Left lung (tissue), 10 donors: Measurements from ENCODE around the gene ECSIT. TPM values are rescaled to one million over a fixed set of nuclear protein-coding genes. Genes with fewer than 3 reads are reported as not detected.

ENCODE experiments used
- ATAC-seq: fragments of 200-7000 bp; cut with Tn5 transposase; one replicate; pipeline ENCODE4 v1.9.1; 2020; ENCODE audit warnings: moderate library complexity
- DNase-seq, 4 donors: peaks; one replicate each; pipeline ENCODE4 v3.0.0-alpha.2; 2013 to 2020
- H3K27ac ChIP-seq, 2 donors: fragments of 200-600 bp; sonication (generic) in 1 of 2; one replicate each; pipeline versions ENCODE4 v1.5.0 to v1.8.0; 2020 to 2021
- H3K27me3 ChIP-seq, 2 donors: fragments of 200-600 bp; sonication (generic) in 1 of 2; one replicate each; pipeline versions ENCODE4 v1.5.0 to v1.8.0; 2020 to 2021
- H3K36me3 ChIP-seq, 2 donors: fragments of 200-600 bp; sonication (generic) in 1 of 2; one replicate each; pipeline versions ENCODE4 v1.5.0 to v1.8.0; 2020 to 2021
- H3K4me1 ChIP-seq, 2 donors: fragments of 200-600 bp; one replicate each; pipeline ENCODE4 v1.8.0; 2021
- H3K4me3 ChIP-seq, 2 donors: fragments of 200-600 bp; sonication (generic) in 1 of 2; one replicate each; pipeline versions ENCODE4 v1.5.0 to v1.8.0; 2020 to 2021; ENCODE audit warnings: mild to moderate bottlenecking in 1 of 2
- H3K9me3 ChIP-seq, 2 donors: fragments of 200-600 bp; sonication (generic) in 1 of 2; one replicate each; pipeline versions ENCODE4 v1.5.0 to v1.8.0; 2020 to 2021
- CTCF ChIP-seq, 2 donors: fragments of 200-600 bp; sonication (generic) in 1 of 2; IDR thresholded peaks; one replicate each; pipeline versions ENCODE4 v1.5.0 to v1.8.0; 2021; ENCODE audit warnings: antibody characterized with exemption in 2 of 2
- intact Hi-C, 2 donors: fragments of 100-400 bp; cut with DNase I; formaldehyde crosslinking; loops; one replicate each; pipeline versions ENCODE4 v1.11.2 to v1.14.2; 2022
- polyA plus RNA-seq, 6 donors: library from polyadenylated mRNA; unstranded; fragments of 120-200 nt; gene quantifications; one replicate each; pipeline ENCODE4 v1.2.1, GENCODE V29; 2013; ENCODE audit not compliant: insufficient read length in 6 of 6
- total RNA-seq, 2 donors: library from RNA; stranded (reverse); fragmentation: NEBNext Ultra II Directional; extraction: Animal tissue kit (Norgen Biotek cat#: 25700); gene quantifications; one replicate each; pipeline ENCODE4 v1.2.1, GENCODE V29; 2021
- donor health status: DM: no; HTN: yes; CAD: no.
- donor health status: DM: no; HTN: no; CAD: no.

Gene ECSIT
- total and polyA plus RNA-seq, 8 donors, result 32.6 to 44.6 (median 36.6) TPM

- TF ChIP-seq CTCF (IDR thresholded peaks at IDR 0.05), result no peak
- H3K36me3 ChIP-seq, result no peaks in the 10 kb centered on the region
- H3K27me3 ChIP-seq, result no peaks in the 10 kb centered on the region
- intact Hi-C loops, result no loop called here
- H3K9me3 ChIP-seq, result no peaks in the 10 kb centered on the region
- no peak overlapping the region for H3K4me3 ChIP-seq
- DNase-seq (no peak), ATAC-seq (no peak)
- H3K4me1 ChIP-seq, result peaks cover 8 to 21% of the 10 kb centered on the region in 2 donors
- no peak overlapping the region for H3K27ac ChIP-seq
Measured at GRCh38 chr19:11563532-11563931, 34.6 kb upstream of the ECSIT start.

GRCh38 chr19:11560404-11561051, 31.6 kb upstream of the ECSIT start:
- no peak overlapping the region for H3K27ac ChIP-seq
- peaks cover 14 to 48% of the 10 kb centered on the region in 2 donors for H3K4me1 ChIP-seq
- H3K27me3 ChIP-seq, result no peaks in the 10 kb centered on the region
- H3K4me3 ChIP-seq, result peak overlapping the region in 1 of 2 donors; percentile 89
- H3K9me3 ChIP-seq, result no peaks in the 10 kb centered on the region
- DNase-seq (peak in 1 of 4 donors; percentile 74), ATAC-seq (peak; percentile 68)
- peak; percentile 61 to 77 for TF ChIP-seq CTCF (IDR thresholded peaks at IDR 0.05)
- H3K36me3 ChIP-seq, result peaks cover 0 to 10% of the 10 kb centered on the region in 2 donors
- intact Hi-C loops, result no loop called here

- peaks cover 14 to 48% of the 10 kb centered on the region in 2 donors for H3K4me1 ChIP-seq
- H3K27ac ChIP-seq, result peak within 1 kb of the TSS; percentile 80 to 81
- peaks cover 0 to 24% of the 10 kb centered on the region in 2 donors for H3K36me3 ChIP-seq
- H3K9me3 ChIP-seq, result no peaks in the 10 kb centered on the region
- no peak for TF ChIP-seq CTCF (IDR thresholded peaks at IDR 0.05)
- intact Hi-C loops, result no loop called here
- ATAC-seq, result peak; percentile 98
- peak; percentile 97 to 100 (median 99) for DNase-seq
- peak within 1 kb of the TSS; percentile 84 to 89 for H3K4me3 ChIP-seq
- H3K27me3 ChIP-seq, result no peaks in the 10 kb centered on the region
Measured at GRCh38 chr19:11558881-11559828, 30.2 kb upstream of the ECSIT start, which contains the start of gene ELOF1. ELOF1 (minus strand) TSS chr19:11559230; CDS start chr19:11554347, 4,883 bp downstream.

GRCh38 chr19:11556634-11557420, 27.9 kb upstream of the ECSIT start:
- ATAC-seq (no peak), DNase-seq (no peak)
- no peak overlapping the region for H3K27ac ChIP-seq
- no peaks in the 10 kb centered on the region for H3K27me3 ChIP-seq
- H3K36me3 ChIP-seq, result peaks cover 0 to 46% of the 10 kb centered on the region in 2 donors
- H3K4me1 ChIP-seq, result peaks cover 14 to 48% of the 10 kb centered on the region in 2 donors
- no peak overlapping the region for H3K4me3 ChIP-seq
- no peak for TF ChIP-seq CTCF (IDR thresholded peaks at IDR 0.05)
- no peaks in the 10 kb centered on the region for H3K9me3 ChIP-seq
- intact Hi-C loops, result no loop called here
